Endothelial cell (in vitro differentiated cells): ENCODE data around the gene SUFU. TPM values are rescaled to one million over a fixed set of nuclear protein-coding genes. Genes with fewer than 3 reads are reported as not detected.

ENCODE experiments used
- DNase-seq: peaks from one replicate; pipeline ENCODE4 v3.0.0; 2021; ENCODE audit warnings: low spot score
- H3K27ac Mint-ChIP-seq: one replicate; pipeline ENCODE4 v1.8.0; 2021; ENCODE audit warnings: mixed read lengths, inconsistent platforms; ENCODE audit not compliant: unreplicated experiment
- H3K27me3 Mint-ChIP-seq: one replicate; pipeline ENCODE4 v1.8.0; 2021; ENCODE audit warnings: mild to moderate bottlenecking, moderate library complexity, mixed read lengths, inconsistent platforms; ENCODE audit not compliant: unreplicated experiment
- H3K36me3 Mint-ChIP-seq: one replicate; pipeline ENCODE4 v1.8.0; 2021; ENCODE audit warnings: mild to moderate bottlenecking, low read depth, mixed read lengths, inconsistent platforms; ENCODE audit not compliant: unreplicated experiment
- H3K4me1 Mint-ChIP-seq: one replicate; pipeline ENCODE4 v1.8.0; 2021; ENCODE audit warnings: mild to moderate bottlenecking, mixed read lengths, inconsistent platforms; ENCODE audit not compliant: unreplicated experiment
- H3K4me3 Mint-ChIP-seq: one replicate; pipeline ENCODE4 v1.8.0; 2021; ENCODE audit warnings: mild to moderate bottlenecking, mixed read lengths, inconsistent platforms; ENCODE audit not compliant: unreplicated experiment
- H3K9me3 Mint-ChIP-seq: one replicate; pipeline ENCODE4 v1.8.0; 2021; ENCODE audit warnings: mixed read lengths, inconsistent platforms; ENCODE audit not compliant: unreplicated experiment
- total RNA-seq: library from RNA; stranded (reverse); fragmentation: NEBNext Ultra II Directional; extraction: Animal tissue kit (Norgen Biotek cat#: 25700); gene quantifications from one replicate; pipeline ENCODE4 v1.2.1, GENCODE V29; 2021; ENCODE audit not compliant: unreplicated experiment
- TF ChIP-seq, protein P1 (sequence below): fragments of 200-600 bp; sonication (generic); IDR thresholded peaks from one replicate; pipeline ENCODE4 v1.5.0; 2021; ENCODE audit warnings: antibody characterized with exemption; ENCODE audit not compliant: unreplicated experiment

The SUFU gene
- total RNA-seq, 1 donor from 2014 or later = 44.4 TPM

DNA sequence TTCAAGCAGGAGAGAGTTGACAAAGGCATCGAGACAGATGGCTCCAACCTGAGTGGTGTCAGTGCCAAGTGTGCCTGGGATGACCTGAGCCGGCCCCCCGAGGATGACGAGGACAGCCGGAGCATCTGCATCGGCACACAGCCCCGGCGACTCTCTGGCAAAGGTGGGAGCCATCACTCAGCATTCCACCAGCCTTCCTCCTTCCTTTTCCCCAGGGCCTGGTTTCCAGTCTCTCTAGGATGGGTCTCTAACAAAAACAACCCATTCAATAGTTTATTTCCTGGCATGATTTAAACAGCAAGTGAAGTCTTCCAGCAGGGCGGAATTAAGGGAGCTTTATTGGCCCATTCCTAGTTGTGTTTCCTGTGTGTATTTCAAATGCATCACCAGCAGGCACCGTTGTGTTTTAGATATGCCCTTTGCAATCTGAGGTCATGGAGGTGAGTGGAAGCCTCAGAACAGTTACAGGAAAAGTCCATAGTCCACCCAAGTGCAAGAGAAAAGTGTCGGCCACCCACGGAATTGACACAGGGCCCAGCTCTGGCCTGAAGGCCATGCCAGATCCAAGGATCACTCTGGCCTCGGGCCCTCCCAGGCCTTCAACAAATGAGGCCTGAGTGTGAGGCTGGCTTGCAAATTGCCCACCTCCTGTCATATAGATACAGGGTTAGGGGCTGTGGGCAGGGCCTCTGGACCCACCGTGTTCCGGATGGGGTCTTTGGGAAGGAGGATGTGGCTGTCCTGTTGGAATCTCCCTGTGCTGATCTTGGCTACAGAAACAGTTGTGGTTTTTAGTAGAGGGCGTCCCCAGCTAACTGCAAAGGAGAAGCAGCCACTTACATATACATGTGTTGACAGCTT lies 93.6 kb downstream of the SUFU start:
- TF ChIP-seq, protein P1, sequence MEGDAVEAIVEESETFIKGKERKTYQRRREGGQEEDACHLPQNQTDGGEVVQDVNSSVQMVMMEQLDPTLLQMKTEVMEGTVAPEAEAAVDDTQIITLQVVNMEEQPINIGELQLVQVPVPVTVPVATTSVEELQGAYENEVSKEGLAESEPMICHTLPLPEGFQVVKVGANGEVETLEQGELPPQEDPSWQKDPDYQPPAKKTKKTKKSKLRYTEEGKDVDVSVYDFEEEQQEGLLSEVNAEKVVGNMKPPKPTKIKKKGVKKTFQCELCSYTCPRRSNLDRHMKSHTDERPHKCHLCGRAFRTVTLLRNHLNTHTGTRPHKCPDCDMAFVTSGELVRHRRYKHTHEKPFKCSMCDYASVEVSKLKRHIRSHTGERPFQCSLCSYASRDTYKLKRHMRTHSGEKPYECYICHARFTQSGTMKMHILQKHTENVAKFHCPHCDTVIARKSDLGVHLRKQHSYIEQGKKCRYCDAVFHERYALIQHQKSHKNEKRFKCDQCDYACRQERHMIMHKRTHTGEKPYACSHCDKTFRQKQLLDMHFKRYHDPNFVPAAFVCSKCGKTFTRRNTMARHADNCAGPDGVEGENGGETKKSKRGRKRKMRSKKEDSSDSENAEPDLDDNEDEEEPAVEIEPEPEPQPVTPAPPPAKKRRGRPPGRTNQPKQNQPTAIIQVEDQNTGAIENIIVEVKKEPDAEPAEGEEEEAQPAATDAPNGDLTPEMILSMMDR = no peak
- H3K4me3 Mint-ChIP-seq = peak overlapping the region; percentile 24
- no peak for DNase-seq
- peaks cover 14% of the 10 kb centered on the region for H3K36me3 Mint-ChIP-seq
- peaks cover 15% of the 10 kb centered on the region for H3K27me3 Mint-ChIP-seq
- peaks cover 85% of the 10 kb centered on the region for H3K4me1 Mint-ChIP-seq
- no peaks in the 10 kb centered on the region for H3K9me3 Mint-ChIP-seq
- H3K27ac Mint-ChIP-seq = peak overlapping the region; percentile 100

DNA sequence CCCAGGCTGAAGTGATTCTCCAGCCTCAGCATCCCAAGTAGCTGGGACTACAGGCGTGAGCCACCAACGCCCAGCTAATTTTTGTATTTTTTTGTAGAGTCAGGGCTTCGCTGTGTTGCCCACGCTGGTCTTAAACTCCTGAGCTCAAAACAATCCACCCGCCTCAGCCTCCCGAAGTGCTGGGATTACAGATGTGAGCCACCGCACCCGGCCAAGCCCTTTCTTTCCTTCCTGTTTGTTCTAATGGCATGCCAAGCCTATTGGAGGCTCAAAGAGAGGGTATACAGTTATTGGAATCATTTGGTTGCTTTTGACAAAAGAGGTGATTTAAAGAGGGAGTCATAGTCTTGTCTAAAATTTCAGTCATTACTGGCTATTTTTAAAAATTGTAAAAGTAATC lies 94.5 kb downstream of the SUFU start:
- Mint-ChIP-seq H3K27ac (peak overlapping the region; percentile 100), H3K27me3 (peaks cover 20% of the 10 kb centered on the region), H3K36me3 (peaks cover 9% of the 10 kb centered on the region), H3K9me3 (no peaks in the 10 kb centered on the region), H3K4me1 (peaks cover 80% of the 10 kb centered on the region), H3K4me3 (peak overlapping the region; percentile 81)
- TF ChIP-seq, protein P1 = no peak
- DNase-seq = no peak

DNA sequence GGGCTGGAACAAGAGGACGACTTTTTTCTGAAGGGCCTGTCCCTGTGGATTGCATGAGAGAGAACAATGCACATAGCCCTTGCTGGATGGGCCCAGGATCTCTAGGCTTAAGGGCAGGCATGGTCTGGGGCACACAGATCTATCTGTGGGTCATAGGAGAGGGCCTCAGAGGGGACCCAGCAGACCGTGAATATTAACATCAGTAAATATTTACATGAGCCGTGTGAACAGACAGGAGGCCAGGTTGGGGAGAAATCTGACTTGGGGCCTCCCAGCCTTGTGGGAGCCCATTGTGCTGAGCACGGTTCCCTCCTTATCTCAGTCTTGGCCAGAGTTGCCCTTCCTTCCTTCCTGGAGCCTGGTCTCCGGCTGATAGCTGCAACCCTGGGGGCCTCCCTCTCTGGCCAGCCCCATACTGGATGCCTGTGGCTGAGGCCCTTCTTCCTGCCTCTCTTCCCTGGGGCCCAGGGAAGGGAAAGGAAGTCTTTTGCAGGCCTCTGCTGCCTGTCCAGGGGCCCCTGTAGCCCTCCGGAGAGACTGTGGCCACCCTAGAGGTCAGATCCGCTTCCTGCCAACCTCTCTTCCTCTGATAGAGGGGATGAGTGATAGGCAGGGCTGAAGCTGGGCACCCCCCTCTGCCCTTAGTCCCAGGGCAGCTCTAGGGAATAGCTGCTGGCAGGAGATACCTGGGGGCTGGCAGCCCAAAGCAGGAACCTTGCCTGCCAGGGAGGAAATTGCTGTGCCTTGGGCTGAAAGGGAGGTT lies 96.0 kb downstream of the SUFU start:
- Mint-ChIP-seq H3K4me3 (peak overlapping the region; percentile 85), H3K36me3 (peaks cover 19% of the 10 kb centered on the region), H3K4me1 (peaks cover 80% of the 10 kb centered on the region), H3K9me3 (no peaks in the 10 kb centered on the region), H3K27me3 (peaks cover 18% of the 10 kb centered on the region), H3K27ac (peak overlapping the region; percentile 100)
- DNase-seq = peak; percentile 90
- TF ChIP-seq, protein P1 = no peak

DNA sequence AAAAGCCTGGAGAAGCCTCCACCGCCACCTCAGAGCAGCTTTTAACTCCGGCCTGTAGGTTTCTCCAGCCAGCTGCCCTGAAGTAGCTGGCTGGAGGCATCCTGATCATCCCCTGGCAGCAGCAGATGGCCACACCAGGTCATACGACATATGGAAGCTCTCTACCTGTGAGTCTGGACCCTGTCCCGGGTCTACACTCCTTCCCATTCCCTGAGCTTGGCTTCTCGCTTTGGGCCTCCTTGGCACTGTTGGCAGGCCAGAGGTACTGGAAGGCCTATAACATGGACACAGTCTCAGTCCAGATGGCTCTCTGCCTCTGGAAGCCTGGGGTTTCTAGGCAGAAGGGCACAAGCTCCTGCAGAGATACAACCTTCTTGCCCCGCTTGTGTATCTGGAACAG lies 97.0 kb downstream of the SUFU start:
- Mint-ChIP-seq H3K36me3 (peaks cover 19% of the 10 kb centered on the region), H3K27ac (peak overlapping the region; percentile 100), H3K4me1 (peaks cover 70% of the 10 kb centered on the region), H3K27me3 (peaks cover 18% of the 10 kb centered on the region), H3K9me3 (no peaks in the 10 kb centered on the region), H3K4me3 (no peak overlapping the region)
- TF ChIP-seq, protein P1 = no peak
- no peak for DNase-seq
